ENCODE results near the gene LUZP4.
"Not testable (repeated sequence)": the region's sequence is repeated elsewhere in the genome, so short reads cannot be mapped to it uniquely, and the experiment has no call there.

Gene LUZP4

GRCh38 chrX:115337491-115338144 is 48.1 kb downstream of the LUZP4 start:
- peak; percentile 85 for DNase-seq

- DNase-seq = peak; percentile 61
Measured at GRCh38 chrX:115339441-115340025, 50.0 kb downstream of the LUZP4 start.

DNA sequence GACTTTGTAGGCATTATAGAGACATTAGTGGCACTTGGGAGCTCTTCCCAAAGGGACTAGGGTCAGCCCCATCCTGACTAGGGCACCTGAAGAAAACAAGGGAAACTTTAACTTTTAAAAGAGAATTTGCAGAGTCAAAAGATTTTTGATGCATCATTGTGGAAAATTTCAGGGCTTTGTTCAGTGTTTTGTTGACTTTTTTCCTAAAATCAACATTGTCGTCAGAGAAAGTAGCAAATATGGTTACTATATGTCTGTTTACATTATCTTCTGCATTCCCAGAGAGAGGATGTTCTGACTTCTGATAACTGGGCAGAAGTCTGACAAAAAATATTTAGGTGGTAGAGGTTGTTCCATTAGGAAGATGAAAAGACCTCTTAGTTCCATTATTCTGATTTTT is 51.9 kb downstream of the LUZP4 start:
- no peak for DNase-seq

- peak; percentile 97 for DNase-seq
Measured at GRCh38 chrX:115344885-115345614, 55.5 kb downstream of the LUZP4 start.

- DNase-seq = no peak
Measured at GRCh38 chrX:115345615-115346014, 56.1 kb downstream of the LUZP4 start.

GRCh38 chrX:115346738-115347137 is 57.2 kb downstream of the LUZP4 start:
- not testable (repeated sequence) for DNase-seq

DNA sequence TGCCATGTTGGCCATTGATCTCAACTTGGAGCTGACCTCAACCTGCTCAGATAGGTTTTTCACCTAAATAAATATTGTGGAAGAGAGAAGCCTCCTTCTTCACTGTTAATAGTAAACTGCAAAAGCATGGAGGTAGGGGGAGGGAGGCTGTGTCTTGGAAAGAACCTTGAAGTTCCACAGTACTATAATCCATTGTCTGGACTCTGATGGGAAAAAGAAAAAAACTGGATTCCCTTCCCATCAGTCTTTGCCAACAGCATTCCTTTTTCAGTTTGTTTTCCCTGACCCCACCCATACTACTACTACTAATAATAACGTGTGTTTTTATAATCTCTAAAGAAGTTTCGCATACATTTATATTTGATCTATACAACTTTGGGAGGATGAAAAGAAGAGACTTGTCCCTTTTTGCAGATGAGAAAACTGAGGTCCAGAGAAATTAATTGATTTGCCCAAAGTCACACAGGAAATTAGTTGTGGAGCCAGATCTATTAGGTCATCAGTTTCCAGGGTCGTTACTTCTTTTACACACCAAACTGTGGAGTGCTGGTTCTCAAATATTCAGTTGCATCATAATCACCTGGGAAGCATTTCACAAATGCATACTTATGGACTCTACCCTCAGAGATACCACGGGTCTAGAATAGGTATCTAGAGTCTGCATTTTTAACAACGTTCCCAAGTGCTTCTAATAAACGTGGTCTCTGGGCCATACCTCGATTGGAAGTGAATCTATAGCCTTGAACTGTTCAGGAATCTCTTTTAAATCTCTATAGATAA is 59.1 kb downstream of the LUZP4 start:
- DNase-seq = no peak

DNA sequence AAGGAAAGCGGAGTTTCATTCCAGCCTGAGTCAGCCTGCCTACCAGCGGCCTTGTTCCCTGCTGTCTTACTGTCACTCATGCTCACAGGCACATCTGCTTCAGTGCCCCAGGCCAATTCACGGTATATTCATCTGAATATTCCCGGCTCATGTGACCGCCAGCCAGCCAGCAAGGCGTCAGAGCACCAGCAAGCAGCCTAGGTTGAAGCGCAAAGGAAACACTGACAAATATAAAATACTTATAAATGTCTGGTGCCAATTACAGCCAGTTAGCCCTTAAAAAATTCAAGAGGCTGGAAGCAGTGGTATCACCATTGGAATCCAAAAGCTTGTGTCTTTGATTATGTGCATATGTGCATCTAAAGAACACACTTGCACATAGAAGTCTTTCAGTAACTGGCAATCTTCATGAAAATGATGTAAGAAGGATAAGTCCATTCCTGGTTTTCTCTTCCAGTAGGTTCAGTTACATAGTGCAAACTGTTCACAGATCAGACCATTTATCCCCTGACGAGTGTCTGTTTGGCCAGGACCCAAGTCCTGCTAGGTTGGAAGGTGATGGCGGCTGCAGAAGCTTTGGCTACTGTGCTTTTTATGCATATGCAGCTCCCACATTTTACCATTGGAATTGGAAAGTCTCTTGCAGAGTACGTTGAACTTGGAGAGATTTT is 61.3 kb downstream of the LUZP4 start:
- peak; percentile 65 for DNase-seq

- DNase-seq = no peak
Measured at GRCh38 chrX:115356369-115356768, 66.9 kb downstream of the LUZP4 start.

All from fibroblast of skin of right quadriceps (primary cell).